ENCODE data around the gene STAT6.

STAT6 gene

DNA sequence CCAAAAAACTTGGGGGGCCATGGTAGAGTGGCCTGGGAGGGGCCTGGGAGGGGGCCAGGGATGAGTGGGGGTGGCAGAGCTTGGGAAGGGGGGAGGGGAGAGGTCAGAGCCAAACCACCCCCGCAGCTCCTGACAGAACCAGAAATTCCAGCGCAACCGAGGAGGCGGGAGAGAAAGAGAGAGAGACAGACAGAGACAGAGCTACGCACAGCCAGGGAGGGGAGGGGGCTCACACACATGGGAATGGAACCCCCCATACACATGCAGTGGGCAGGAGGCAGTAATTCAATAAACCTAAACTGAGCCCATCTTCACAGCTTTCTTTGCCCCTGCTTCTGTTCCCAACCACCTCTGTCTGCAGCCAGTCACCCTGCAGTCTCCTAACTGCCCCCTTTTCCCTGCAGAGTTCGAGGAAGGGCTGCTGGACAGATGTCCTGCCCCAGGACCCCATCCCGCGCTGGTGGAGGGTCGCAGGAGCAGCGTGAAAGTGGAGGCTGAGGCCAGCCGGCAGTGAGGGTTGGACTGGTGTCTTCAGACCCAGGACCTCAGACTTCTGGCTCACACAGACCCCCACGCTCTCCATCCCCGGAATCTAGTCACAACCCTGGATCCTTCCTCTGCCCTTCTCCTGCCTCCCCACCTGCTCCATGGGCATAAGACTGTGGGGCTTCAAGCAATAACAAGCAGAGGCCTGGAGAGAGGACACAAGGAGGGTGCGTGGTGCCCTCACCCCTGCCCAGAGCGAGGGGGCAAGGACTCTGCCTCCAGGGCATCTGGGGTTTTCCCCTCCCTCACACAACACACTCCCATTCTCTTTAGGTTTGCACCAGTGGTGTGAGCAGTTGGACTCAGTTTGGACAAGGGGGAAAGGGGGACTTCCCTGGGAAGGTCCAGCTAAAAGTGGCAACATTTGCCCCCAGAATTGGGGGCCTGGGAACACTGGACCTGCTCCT, 16.7 kb downstream of the STAT6 start:
- peaks cover 14% of the 10 kb centered on the region for H3K4me1 ChIP-seq (ENCODE audit: control insufficient read depth, low read depth, low read length)
- H3K9me3 ChIP-seq (ENCODE audit: control insufficient read depth, low read depth, low read length): no peaks in the 10 kb centered on the region
- H3K27me3 ChIP-seq (ENCODE audit: control insufficient read depth, insufficient read depth, low read length): no peaks in the 10 kb centered on the region
- H3K4me3 ChIP-seq (ENCODE audit: low read length): peak overlapping the region; percentile 18
- H3K9ac ChIP-seq (ENCODE audit: low read length): no peak overlapping the region
- peaks cover 35% of the 10 kb centered on the region for H3K36me3 ChIP-seq (ENCODE audit: control insufficient read depth, low read depth, low read length)
- H3K27ac ChIP-seq (ENCODE audit: low read length): peak overlapping the region; percentile 63

GRCh38 chr12:57093415-57094207, 17.6 kb downstream of the STAT6 start:
- H3K9me3 ChIP-seq (ENCODE audit: control insufficient read depth, low read depth, low read length): no peaks in the 10 kb centered on the region
- H3K27me3 ChIP-seq (ENCODE audit: control insufficient read depth, insufficient read depth, low read length): no peaks in the 10 kb centered on the region
- H3K4me3 ChIP-seq (ENCODE audit: low read length): peak overlapping the region; percentile 42
- peak overlapping the region; percentile 40 for H3K9ac ChIP-seq (ENCODE audit: low read length)
- peak overlapping the region; percentile 88 for H3K27ac ChIP-seq (ENCODE audit: low read length)
- H3K36me3 ChIP-seq (ENCODE audit: control insufficient read depth, low read depth, low read length): peaks cover 35% of the 10 kb centered on the region
- peaks cover 14% of the 10 kb centered on the region for H3K4me1 ChIP-seq (ENCODE audit: control insufficient read depth, low read depth, low read length)

DNA sequence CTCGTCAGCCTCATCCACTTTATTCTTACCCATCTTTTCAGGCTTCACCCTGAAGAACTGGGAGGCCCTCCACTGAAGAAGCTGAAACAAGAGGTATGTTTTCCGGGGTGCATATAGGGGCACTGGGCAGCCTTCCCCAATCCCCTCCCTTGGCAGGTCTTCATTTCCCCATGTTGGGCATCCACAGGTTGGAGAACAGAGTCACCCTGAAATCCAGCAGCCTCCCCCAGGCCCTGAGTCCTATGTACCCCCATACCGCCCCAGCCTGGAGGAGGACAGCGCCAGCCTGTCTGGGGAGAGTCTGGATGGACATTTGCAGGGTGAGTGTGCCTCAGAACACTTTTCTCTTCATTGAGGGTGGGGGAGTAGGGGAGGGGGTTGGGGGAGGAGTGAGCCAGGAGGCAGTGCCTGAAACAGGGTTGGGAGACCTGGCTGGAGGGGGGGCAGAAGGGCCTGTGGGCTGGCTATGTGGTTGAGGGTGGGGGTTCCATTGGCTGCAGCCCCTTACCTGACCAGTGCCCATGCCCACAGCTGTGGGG, 18.2 kb downstream of the STAT6 start:
- no peak overlapping the region for H3K27ac ChIP-seq (ENCODE audit: low read length)
- no peak overlapping the region for H3K9ac ChIP-seq (ENCODE audit: low read length)
- no peaks in the 10 kb centered on the region for H3K9me3 ChIP-seq (ENCODE audit: control insufficient read depth, low read depth, low read length)
- H3K4me3 ChIP-seq (ENCODE audit: low read length): no peak overlapping the region
- H3K4me1 ChIP-seq (ENCODE audit: control insufficient read depth, low read depth, low read length): peaks cover 14% of the 10 kb centered on the region
- H3K27me3 ChIP-seq (ENCODE audit: control insufficient read depth, insufficient read depth, low read length): no peaks in the 10 kb centered on the region
- H3K36me3 ChIP-seq (ENCODE audit: control insufficient read depth, low read depth, low read length): peaks cover 35% of the 10 kb centered on the region

DNA sequence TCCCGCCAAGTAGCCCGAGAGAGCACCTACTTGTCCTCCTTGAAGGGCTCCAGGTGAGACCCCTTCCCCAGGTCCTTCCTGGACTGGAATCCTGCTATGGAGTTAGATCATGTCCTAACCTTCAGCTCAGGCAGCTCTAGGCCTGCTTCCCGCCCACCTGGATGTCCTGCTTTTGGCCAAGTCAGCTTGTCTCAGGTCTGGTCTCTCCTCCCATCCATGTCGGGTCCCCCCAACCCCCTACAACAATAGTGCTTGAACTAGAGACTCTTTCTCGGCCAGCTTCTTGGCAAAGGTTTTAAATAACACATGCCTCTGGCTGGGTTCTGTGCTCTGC, 18.7 kb downstream of the STAT6 start:
- peaks cover 35% of the 10 kb centered on the region for H3K36me3 ChIP-seq (ENCODE audit: control insufficient read depth, low read depth, low read length)
- H3K27ac ChIP-seq (ENCODE audit: low read length): no peak overlapping the region
- no peaks in the 10 kb centered on the region for H3K27me3 ChIP-seq (ENCODE audit: control insufficient read depth, insufficient read depth, low read length)
- peaks cover 14% of the 10 kb centered on the region for H3K4me1 ChIP-seq (ENCODE audit: control insufficient read depth, low read depth, low read length)
- H3K9ac ChIP-seq (ENCODE audit: low read length): no peak overlapping the region
- H3K4me3 ChIP-seq (ENCODE audit: low read length): no peak overlapping the region
- no peaks in the 10 kb centered on the region for H3K9me3 ChIP-seq (ENCODE audit: control insufficient read depth, low read depth, low read length)

- no peak overlapping the region for H3K9ac ChIP-seq (ENCODE audit: low read length)
- no peaks in the 10 kb centered on the region for H3K27me3 ChIP-seq (ENCODE audit: control insufficient read depth, insufficient read depth, low read length)
- H3K4me1 ChIP-seq (ENCODE audit: control insufficient read depth, low read depth, low read length): peaks cover 14% of the 10 kb centered on the region
- H3K36me3 ChIP-seq (ENCODE audit: control insufficient read depth, low read depth, low read length): peaks cover 35% of the 10 kb centered on the region
- no peaks in the 10 kb centered on the region for H3K9me3 ChIP-seq (ENCODE audit: control insufficient read depth, low read depth, low read length)
- H3K4me3 ChIP-seq (ENCODE audit: low read length): no peak overlapping the region
- H3K27ac ChIP-seq (ENCODE audit: low read length): no peak overlapping the region
Measured at GRCh38 chr12:57091638-57092528, 19.3 kb downstream of the STAT6 start.

DNA sequence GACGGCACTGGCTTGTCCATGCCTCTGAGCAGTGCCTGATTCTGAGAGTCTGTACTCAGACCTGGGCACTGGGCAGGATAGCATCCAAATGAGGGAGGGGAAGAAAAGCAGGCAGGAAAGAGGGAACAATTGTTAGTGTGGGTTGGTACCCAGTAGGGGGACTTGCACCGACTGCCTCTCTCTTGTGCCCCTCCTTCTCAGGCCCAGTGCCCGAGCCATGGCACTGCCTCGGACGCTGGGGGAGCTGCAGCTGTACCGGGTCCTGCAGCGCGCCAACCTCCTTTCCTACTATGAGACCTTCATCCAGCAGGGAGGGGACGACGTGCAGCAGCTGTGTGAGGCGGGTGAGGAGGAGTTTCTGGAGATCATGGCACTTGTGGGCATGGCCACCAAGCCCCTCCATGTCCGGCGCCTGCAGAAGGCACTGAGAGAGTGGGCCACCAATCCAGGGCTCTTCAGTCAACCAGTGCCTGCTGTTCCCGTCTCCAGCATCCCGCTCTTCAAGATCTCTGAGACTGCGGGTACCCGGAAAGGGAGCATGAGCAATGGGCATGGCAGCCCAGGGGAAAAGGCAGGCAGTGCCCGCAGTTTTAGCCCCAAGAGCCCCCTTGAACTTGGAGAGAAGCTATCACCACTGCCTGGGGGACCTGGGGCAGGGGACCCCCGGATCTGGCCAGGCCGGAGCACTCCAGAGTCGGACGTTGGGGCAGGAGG, 20.1 kb downstream of the STAT6 start:
- Histone ChIP-seq H3K4me3 (ENCODE audit: low read length) (peak overlapping the region; percentile 90), H3K36me3 (ENCODE audit: control insufficient read depth, low read depth, low read length) (peaks cover 35% of the 10 kb centered on the region), H3K27me3 (ENCODE audit: control insufficient read depth, insufficient read depth, low read length) (no peaks in the 10 kb centered on the region), H3K9ac (ENCODE audit: low read length) (no peak overlapping the region), H3K4me1 (ENCODE audit: control insufficient read depth, low read depth, low read length) (peaks cover 18% of the 10 kb centered on the region), H3K9me3 (ENCODE audit: control insufficient read depth, low read depth, low read length) (no peaks in the 10 kb centered on the region), H3K27ac (ENCODE audit: low read length) (no peak overlapping the region)

DNA sequence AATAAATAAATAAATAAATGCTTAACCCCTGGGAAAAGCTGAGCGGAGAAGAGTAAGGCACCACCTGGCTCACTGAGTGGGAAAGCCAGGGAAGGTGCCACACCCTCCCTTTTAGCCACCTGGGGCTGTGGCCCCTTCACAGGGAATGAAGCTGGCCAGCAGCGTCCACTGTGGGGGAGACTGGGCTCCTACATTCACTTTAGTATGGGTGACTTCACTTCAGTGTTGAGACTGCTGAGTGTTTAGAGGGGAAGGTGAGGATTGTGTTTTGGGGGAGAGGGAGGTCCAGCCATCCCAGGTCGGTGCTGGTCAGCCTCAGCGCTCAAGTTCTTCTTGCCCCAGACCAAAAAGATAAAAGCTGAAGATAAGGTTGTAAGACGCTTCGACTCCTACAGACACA, 20.7 kb downstream of the STAT6 start:
- peak overlapping the region; percentile 90 for H3K4me3 ChIP-seq (ENCODE audit: low read length)
- H3K9ac ChIP-seq (ENCODE audit: low read length): no peak overlapping the region
- H3K36me3 ChIP-seq (ENCODE audit: control insufficient read depth, low read depth, low read length): peaks cover 29% of the 10 kb centered on the region
- H3K27me3 ChIP-seq (ENCODE audit: control insufficient read depth, insufficient read depth, low read length): no peaks in the 10 kb centered on the region
- H3K9me3 ChIP-seq (ENCODE audit: control insufficient read depth, low read depth, low read length): no peaks in the 10 kb centered on the region
- peaks cover 24% of the 10 kb centered on the region for H3K4me1 ChIP-seq (ENCODE audit: control insufficient read depth, low read depth, low read length)
- H3K27ac ChIP-seq (ENCODE audit: low read length): no peak overlapping the region

DNA sequence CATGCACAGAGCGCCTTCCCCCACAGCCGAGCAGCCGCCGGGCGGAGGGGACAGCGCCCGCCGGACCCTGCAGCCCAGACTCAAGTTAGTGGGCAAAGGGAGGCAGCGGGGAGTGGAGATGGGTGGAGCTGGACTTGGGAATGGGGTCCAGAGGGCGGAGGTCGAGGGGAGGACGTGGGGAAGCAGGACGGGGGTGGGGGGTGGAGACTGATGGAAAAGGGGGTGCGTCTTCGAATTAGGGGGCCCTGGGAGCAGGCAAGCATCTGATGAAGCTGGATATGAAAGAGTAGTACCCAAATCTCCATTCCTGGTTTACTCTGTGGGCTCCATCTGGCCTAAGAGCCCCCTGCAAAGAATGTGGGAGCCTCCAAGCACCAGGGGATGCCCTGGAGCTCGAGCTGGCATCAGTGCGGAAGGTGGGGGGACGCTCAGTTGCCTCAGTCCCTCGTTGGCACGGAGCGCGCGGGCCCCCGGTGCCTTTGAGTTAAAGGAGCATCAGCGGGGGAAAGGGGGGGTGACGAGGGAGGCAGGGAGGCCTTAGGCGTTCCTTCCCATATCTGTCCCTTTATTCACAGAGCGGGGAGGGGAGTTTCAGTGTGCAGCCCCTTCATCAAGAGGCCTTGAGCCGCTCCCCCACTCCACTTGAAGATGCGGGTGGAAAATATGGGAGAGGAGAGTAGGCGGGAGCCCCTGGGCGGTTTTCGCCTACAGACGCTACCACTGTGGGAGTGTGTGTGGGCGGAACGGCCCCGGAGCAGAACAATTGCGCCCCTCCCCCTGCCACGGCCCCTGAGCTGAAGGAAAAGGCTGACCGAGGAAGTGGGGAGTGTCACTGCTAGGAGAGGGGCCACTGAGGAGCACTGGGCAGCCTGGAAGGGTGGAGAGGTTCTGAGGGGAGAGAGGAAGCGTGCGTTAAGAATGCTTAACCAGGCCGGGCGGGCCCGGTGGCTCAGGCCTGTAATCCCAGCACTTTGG, 21.6 kb downstream of the STAT6 start:
- no peaks in the 10 kb centered on the region for H3K9me3 ChIP-seq (ENCODE audit: control insufficient read depth, low read depth, low read length)

GRCh38 chr12:57088354-57089270, 22.6 kb downstream of the STAT6 start, which contains the start of gene NAB2:
NAB2 (plus strand) TSS chr12:57089114; CDS start chr12:57089272, 158 bp downstream.
- Histone ChIP-seq H3K4me1 (ENCODE audit: control insufficient read depth, low read depth, low read length) (peaks cover 14% of the 10 kb centered on the region), H3K36me3 (ENCODE audit: control insufficient read depth, low read depth, low read length) (peaks cover 17% of the 10 kb centered on the region), H3K9me3 (ENCODE audit: control insufficient read depth, low read depth, low read length) (no peaks in the 10 kb centered on the region), H3K27me3 (ENCODE audit: control insufficient read depth, insufficient read depth, low read length) (no peaks in the 10 kb centered on the region), H3K27ac (ENCODE audit: low read length) (peak within 1 kb of the TSS; percentile 93), H3K4me3 (ENCODE audit: low read length) (peak within 1 kb of the TSS; percentile 94), H3K9ac (ENCODE audit: low read length) (peak within 1 kb of the TSS; percentile 87)

More for the DNA sequence above, 21.6 kb downstream of the STAT6 start:
- H3K9ac ChIP-seq (ENCODE audit: low read length): peak overlapping the region; percentile 77
- H3K4me1 ChIP-seq (ENCODE audit: control insufficient read depth, low read depth, low read length): peaks cover 21% of the 10 kb centered on the region
- no peaks in the 10 kb centered on the region for H3K27me3 ChIP-seq (ENCODE audit: control insufficient read depth, insufficient read depth, low read length)
- no peak overlapping the region for H3K27ac ChIP-seq (ENCODE audit: low read length)
- H3K36me3 ChIP-seq (ENCODE audit: control insufficient read depth, low read depth, low read length): peaks cover 19% of the 10 kb centered on the region
- H3K4me3 ChIP-seq (ENCODE audit: low read length): peak overlapping the region; percentile 90
